ENCODE measurements around the gene IGFBPL1. TPM values are rescaled to one million over a fixed set of nuclear protein-coding genes. Genes with fewer than 3 reads are reported as not detected.

The IGFBPL1 gene
- total RNA-seq, 1 experiment from 2014 or later, result 37.9 TPM

GRCh38 chr9:38363589-38363925 lies 60.7 kb downstream of the IGFBPL1 start:
- H3K23ac ChIP-seq (ENCODE audit: insufficient read length, low read depth, low read length), result no peak overlapping the region
- no peak overlapping the region for H3K18ac ChIP-seq (ENCODE audit: insufficient read length, low read depth, low read length)
- Mint-ChIP-seq H3K9me3 (peaks cover 0 to 3% of the 10 kb centered on the region in 2 experiments; a peak in 2 of 5 replicates), H3K27ac (peak overlapping the region in 1 of 3 experiments; percentile 34; a peak in 1 of 7 replicates), H3K36me3 (ENCODE audit: insufficient read depth in 1 of 3, low read depth in 3 of 3) (no peaks in the 10 kb centered on the region), H3K27me3 (ENCODE audit: low read depth) (peaks cover 35% of the 10 kb centered on the region), H3K4me1 (peaks cover 11 to 16% of the 10 kb centered on the region in 2 experiments), H3K4me3 (no peak overlapping the region)
- H2BK5ac ChIP-seq (ENCODE audit: insufficient read length, low read length), result no peak overlapping the region
- no peak overlapping the region for H4K91ac ChIP-seq (ENCODE audit: insufficient read length, low read depth, low read length)
- no peak overlapping the region for H2AFZ ChIP-seq (ENCODE audit: low read length)
- H3K27ac ChIP-seq (ENCODE audit: insufficient read length, low read depth, low read length), result no peak overlapping the region
- H4K20me1 ChIP-seq (ENCODE audit: control insufficient read depth, insufficient read depth, insufficient read length), result no peaks in the 10 kb centered on the region
- no peaks in the 10 kb centered on the region for H3K4me1 ChIP-seq (ENCODE audit: insufficient read depth, low read length)
- H3K27me3 ChIP-seq (ENCODE audit: insufficient read depth, low read length), result no peaks in the 10 kb centered on the region
- no peaks in the 10 kb centered on the region for H3K79me1 ChIP-seq (ENCODE audit: insufficient read depth, low read depth, low read length, poor library complexity, severe bottlenecking)
- whole genome bisulfite sequencing (ENCODE audit: extremely low coverage, insufficient read length, low lambda C conversion rate), result no CpG with 5 or more reads among the region's 5 CpGs
- no peak for DNase-seq
- no peak overlapping the region for H3K4ac ChIP-seq (ENCODE audit: low read depth, low read length)
- no peak overlapping the region for H4K5ac ChIP-seq (ENCODE audit: insufficient read length, low read depth, low read length)
- H3K4me2 ChIP-seq (ENCODE audit: insufficient read depth, insufficient read length, low read length), result no peak overlapping the region
- H3K14ac ChIP-seq (ENCODE audit: insufficient read depth, low read length), result no peak overlapping the region
- H3T11ph ChIP-seq (ENCODE audit: low read length), result no peak overlapping the region
- no peak overlapping the region for H4K8ac ChIP-seq (replicated peaks; ENCODE audit: insufficient read length, low read depth, low read length)
- no peaks in the 10 kb centered on the region for H3K23me2 ChIP-seq (ENCODE audit: insufficient read length, low read depth, low read length, poor library complexity, severe bottlenecking)
- TF ChIP-seq CTCF (conservative IDR thresholded peaks at IDR 0.05), result no peak
- H3K56ac ChIP-seq (ENCODE audit: insufficient read length, low read depth, low read length), result no peak overlapping the region
- H3K79me2 ChIP-seq (ENCODE audit: insufficient read depth, low read length), result no peaks in the 10 kb centered on the region
- H2AK5ac ChIP-seq (ENCODE audit: insufficient read length, low read length), result no peak overlapping the region
- H2BK12ac ChIP-seq (ENCODE audit: insufficient read length, low read depth, low read length), result no peak overlapping the region
- no peak overlapping the region for H2BK20ac ChIP-seq (ENCODE audit: low read depth, low read length, poor library complexity, severe bottlenecking)
- H3K9me3 ChIP-seq (ENCODE audit: control insufficient read depth, low read depth, low read length), result no peaks in the 10 kb centered on the region
- H3K9ac ChIP-seq (ENCODE audit: extremely low read depth, insufficient read length, low read length), result no peak overlapping the region
- no peak overlapping the region for H2BK120ac ChIP-seq (ENCODE audit: low read depth, low read length, poor library complexity, severe bottlenecking)
- H2BK15ac ChIP-seq (ENCODE audit: low read depth, low read length), result no peak overlapping the region
